D721Med (cell line): ENCODE measurements around the gene KRTAP20-1.

Source experiments
- DNase-seq: peaks from one replicate; pipeline ENCODE4 v3.0.0; 2011; ENCODE audit warnings: low spot score; ENCODE audit not compliant: insufficient read length
- FAIRE-seq: peaks from 2 replicates; lab custom pipeline; 2011; peaks lifted over from hg19 to GRCh38; lab: Jason Lieb, UNC
- TF ChIP-seq, protein P1 (sequence below): IDR thresholded peaks from 2 replicates; pipeline ENCODE4 v1.5.1; 2012; ENCODE audit warnings: mild to moderate bottlenecking, control low read depth; ENCODE audit not compliant: insufficient read depth; ENCODE audit errors: missing control alignments

KRTAP20-1 gene

DNA sequence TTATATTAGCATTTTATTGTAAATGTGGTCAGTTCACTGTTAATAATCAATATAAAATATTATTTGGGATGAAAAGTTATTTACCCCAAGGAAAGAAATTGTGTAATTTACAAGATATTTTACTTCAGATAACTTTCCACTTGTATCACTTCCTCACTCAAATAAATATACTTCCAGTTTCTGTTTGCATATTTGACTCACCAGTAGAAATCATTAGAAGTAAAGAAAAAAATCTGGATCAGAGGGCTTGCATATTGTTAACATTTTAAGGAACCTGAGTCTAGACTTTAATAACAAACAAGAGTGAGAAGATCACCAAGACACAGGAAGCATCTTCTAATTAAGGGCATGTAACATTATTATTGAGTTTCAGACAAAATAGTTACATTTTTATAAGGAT is 3.9 kb downstream of the KRTAP20-1 start:
- no peak for DNase-seq
- FAIRE-seq: no peak
- TF ChIP-seq, protein P1, sequence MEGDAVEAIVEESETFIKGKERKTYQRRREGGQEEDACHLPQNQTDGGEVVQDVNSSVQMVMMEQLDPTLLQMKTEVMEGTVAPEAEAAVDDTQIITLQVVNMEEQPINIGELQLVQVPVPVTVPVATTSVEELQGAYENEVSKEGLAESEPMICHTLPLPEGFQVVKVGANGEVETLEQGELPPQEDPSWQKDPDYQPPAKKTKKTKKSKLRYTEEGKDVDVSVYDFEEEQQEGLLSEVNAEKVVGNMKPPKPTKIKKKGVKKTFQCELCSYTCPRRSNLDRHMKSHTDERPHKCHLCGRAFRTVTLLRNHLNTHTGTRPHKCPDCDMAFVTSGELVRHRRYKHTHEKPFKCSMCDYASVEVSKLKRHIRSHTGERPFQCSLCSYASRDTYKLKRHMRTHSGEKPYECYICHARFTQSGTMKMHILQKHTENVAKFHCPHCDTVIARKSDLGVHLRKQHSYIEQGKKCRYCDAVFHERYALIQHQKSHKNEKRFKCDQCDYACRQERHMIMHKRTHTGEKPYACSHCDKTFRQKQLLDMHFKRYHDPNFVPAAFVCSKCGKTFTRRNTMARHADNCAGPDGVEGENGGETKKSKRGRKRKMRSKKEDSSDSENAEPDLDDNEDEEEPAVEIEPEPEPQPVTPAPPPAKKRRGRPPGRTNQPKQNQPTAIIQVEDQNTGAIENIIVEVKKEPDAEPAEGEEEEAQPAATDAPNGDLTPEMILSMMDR: no peak

DNA sequence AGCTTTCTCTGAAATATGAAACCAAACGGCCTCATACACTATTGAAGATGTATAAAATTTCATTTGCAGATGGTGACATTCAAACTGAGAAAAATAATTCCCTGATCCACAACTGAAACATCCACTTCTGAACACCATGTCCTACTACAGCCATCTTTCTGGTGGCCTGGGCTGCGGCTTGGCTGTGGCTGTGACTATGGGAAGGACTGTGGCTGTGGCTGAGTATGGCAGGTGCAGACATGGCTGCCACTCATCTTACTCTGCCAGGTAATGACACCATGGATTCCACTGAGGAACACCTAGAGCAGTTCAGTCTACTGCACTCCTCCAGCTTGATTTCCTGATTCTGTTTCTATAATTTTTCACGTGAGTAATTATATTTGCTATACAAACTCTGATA is 4.3 kb downstream of the KRTAP20-1 start, which contains the start of gene KRTAP20-4:
TSS of gene KRTAP20-4 (plus strand) at position 106 of the 400 bp plus-strand sequence.
- FAIRE-seq (no peak), DNase-seq (no peak)
- TF ChIP-seq, protein P1: no peak

DNA sequence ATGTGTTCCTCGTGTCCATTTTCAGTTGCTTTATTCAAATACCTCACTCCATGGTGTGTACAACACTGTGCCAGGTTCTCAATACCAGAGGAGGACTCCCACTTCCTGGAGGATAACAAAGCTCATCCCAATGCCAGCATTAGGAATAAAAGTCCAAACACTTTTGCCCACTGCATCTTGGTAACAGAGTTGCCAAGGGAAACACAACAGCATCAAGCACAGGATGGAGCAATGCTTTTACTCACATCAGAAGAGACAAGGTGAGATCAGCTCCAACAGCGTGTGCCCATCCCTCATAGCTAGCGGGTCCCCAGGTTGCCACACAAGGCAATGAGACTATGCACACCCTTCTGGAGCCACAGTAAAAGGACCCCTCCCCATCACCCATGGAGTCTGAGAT is 7.1 kb downstream of the KRTAP20-1 start:
- TF ChIP-seq, protein P1: no peak
- no peak for DNase-seq
- no peak for FAIRE-seq

DNA sequence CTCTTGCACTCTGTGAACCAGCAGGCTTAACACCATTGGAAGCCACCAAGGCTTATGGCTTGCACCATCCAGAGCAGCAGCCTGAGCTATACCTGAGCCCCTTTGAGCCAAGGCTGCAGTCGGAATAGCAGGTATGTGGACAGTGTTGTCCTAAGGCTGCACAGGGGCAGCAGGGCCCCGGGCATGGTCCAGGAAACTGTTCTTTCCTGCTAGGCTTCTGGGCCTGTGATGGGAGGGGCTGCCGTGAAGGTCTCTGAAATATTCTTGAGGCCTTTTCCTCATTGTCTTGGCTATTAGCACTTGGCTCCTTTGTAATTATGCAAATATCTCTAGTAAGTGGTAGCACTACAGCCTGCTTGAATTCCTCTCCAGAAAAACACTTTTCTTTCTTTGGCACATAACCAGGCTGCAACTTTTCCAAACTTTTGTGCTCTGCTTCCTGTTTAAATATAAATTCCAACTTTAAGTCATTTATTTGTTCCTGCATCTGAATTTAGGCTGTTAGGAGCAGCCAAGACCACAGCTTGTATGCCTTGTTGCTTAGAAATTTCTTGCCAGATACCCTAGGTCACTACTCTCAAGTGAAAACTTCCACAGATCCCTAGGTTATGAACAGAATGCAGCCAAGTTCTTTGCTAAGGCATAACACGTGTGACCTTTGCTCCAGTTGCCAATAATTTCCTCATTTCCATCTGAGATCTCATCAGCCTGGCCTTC is 9.4 kb downstream of the KRTAP20-1 start:
- DNase-seq (no peak), FAIRE-seq (no peak)
- TF ChIP-seq, protein P1: no peak

DNA sequence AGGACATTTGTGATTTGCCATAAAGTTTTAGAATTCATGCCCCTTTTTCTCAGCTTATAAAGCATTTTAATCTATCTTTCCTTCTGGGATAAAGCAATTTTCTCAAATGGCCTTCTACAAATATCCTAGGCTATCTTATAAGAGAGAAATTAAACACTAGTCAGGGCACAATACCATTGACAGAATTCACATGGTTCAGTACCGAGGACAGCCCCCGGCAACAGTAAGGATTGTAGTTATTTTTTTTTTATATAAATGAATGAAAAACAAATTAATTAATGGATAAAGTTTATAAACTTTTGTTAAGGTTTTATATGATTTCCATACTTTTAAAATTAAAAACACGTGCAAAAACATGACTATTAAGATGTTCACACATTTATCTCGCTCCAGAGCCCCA is 11.9 kb downstream of the KRTAP20-1 start:
- FAIRE-seq: no peak
- DNase-seq: no peak
- TF ChIP-seq, protein P1: no peak

DNA sequence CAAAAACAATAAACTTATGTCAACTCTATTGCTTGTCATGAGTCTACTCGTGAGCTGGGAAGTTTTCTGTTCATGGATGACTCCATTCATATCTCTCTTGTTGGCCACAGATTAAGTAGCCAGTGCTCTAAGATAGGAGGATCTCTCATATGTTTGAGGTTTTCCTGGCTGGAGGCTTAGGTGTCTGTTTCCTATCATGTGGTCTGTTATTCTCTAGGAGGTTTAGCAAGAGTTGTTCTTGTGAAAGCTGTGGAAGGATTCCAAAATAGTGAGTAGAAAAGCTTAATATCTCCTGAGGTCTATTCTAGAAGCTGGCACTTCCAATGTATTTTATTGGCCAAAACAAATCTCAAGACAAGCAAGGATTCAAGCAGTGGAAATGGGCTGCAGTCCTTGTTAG is 13.0 kb downstream of the KRTAP20-1 start:
- FAIRE-seq (no peak), DNase-seq (no peak)
- TF ChIP-seq, protein P1: no peak

DNA sequence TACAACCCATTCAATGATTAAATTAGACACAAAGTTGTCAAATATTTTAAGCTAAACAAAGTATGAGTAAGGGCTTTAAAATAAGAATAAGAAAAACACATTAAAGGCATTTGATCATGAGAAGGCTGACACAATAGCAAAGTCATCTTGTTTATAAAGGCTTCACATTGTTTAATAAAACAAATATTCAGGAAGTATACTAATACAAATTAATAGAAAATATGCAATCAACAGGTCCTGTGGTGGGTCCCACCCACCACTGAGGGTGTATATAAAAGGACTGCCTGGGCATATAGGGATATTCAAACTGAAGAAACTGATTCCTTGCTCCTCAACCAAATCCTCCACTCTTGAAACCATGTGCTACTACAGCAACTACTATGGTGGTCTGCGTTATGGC is 18.7 kb downstream of the KRTAP20-1 start, which contains the start of gene KRTAP20-2:
TSS of gene KRTAP20-2 (plus strand) at position 301 of the 400 bp plus-strand sequence. CDS start at position 359, 58 bp downstream.
- DNase-seq: no peak
- TF ChIP-seq, protein P1: no peak
- no peak for FAIRE-seq
